PC-3 (cell line): Measurements from ENCODE around the gene TRIP12. TPM values are rescaled to one million over a fixed set of nuclear protein-coding genes. Genes with fewer than 3 reads are reported as not detected.
"Not testable (repeated sequence)": the region's sequence is repeated elsewhere in the genome, so short reads cannot be mapped to it uniquely, and the experiment has no call there.

Experiments used
- ATAC-seq: fragments of 200-7000 bp; cut with Tn5 transposase; 2 replicates; pipeline ENCODE4 v1.9.1; 2020; ENCODE audit warnings: mild to moderate bottlenecking, moderate library complexity
- BruUV-seq: library from RNA; stranded (reverse); fragments of 400-500 nt; replicated peaks from 2 replicates; lab custom pipeline; 2021; lab: Mats Ljungman, UMichigan
- CTCF ChIA-PET: fragments of 300-600 bp; sonication (Branson Sonifier 250); formaldehyde crosslinking; loops from one replicate; lab custom pipeline; 2022; ENCODE audit warnings: antibody characterized with exemption; lab: Charles Lee
- POLR2A ChIA-PET: fragments of 300-600 bp; sonication (Branson Sonifier 250); formaldehyde crosslinking; loops from one replicate; lab custom pipeline; 2022; ENCODE audit warnings: antibody characterized with exemption; ENCODE audit not compliant: unreplicated experiment; lab: Charles Lee
- DNase-seq: peaks from one replicate; pipeline ENCODE4 v3.0.0-alpha.2; 2015
- H2AFZ ChIP-seq: fragments of 300-600 bp; sonication (generic); 2 replicates; pipeline ENCODE4 v1.6.0; 2016; ENCODE audit warnings: antibody characterized with exemption, low read length
- H3F3A ChIP-seq: fragments of 300-600 bp; sonication (generic); one replicate; pipeline ENCODE4 v1.6.0; 2017; ENCODE audit warnings: antibody characterized with exemption, low read length, control low read depth, mild to moderate bottlenecking; ENCODE audit not compliant: unreplicated experiment
- H3K27ac ChIP-seq: fragments of 300-600 bp; sonication (generic); 2 replicates; pipeline ENCODE4 v1.5.1; 2016; ENCODE audit warnings: mild to moderate bottlenecking, low read length
- H3K27me3 ChIP-seq: fragments of 300-600 bp; sonication (generic); 2 replicates; pipeline ENCODE4 v1.6.1; 2016; ENCODE audit warnings: low read length, mixed read lengths
- H3K36me3 ChIP-seq: fragments of 300-600 bp; sonication (generic); 2 replicates; pipeline ENCODE4 v1.6.1; 2016; ENCODE audit warnings: low read depth, mixed run types, low read length, mixed read lengths
- H3K4me1 ChIP-seq: fragments of 300-600 bp; sonication (generic); 2 replicates; pipeline ENCODE4 v1.5.1; 2016; ENCODE audit warnings: low read length; ENCODE audit not compliant: insufficient read depth
- H3K4me2 ChIP-seq: fragments of 300-600 bp; sonication (generic); 2 replicates; pipeline ENCODE4 v1.6.0; 2016; ENCODE audit warnings: low read length
- H3K4me3 ChIP-seq: fragments of 300-600 bp; sonication (generic); 2 replicates; pipeline ENCODE4 v1.5.1; 2016; ENCODE audit warnings: mild to moderate bottlenecking, low read length, mixed read lengths
- H3K79me2 ChIP-seq: fragments of 300-600 bp; sonication (generic); 2 replicates; pipeline ENCODE4 v1.6.1; 2017; ENCODE audit warnings: low read length, mixed read lengths
- H3K9ac ChIP-seq: fragments of 300-600 bp; sonication (generic); 2 replicates; pipeline ENCODE4 v1.6.0; 2016; ENCODE audit warnings: mild to moderate bottlenecking, low read length
- H3K9me2 ChIP-seq: fragments of 300-600 bp; sonication (generic); replicated peaks from 2 replicates; pipeline ENCODE4 v1.6.1; 2016; ENCODE audit warnings: mixed run types, low read length, mixed read lengths
- H3K9me3 ChIP-seq: fragments of 300-600 bp; sonication (generic); 2 replicates; pipeline ENCODE4 v1.6.1; 2016; ENCODE audit warnings: low read length, mixed read lengths
- H4K20me1 ChIP-seq: fragments of 300-600 bp; sonication (generic); 2 replicates; pipeline ENCODE4 v1.6.1; 2016; ENCODE audit warnings: low read length, mixed read lengths
- EZH2 ChIP-seq: fragments of 300-600 bp; sonication (generic); IDR thresholded peaks from one replicate; pipeline ENCODE4 v1.6.1; 2017; ENCODE audit warnings: antibody characterized with exemption, mild to moderate bottlenecking, low read length; ENCODE audit not compliant: unreplicated experiment
- EZH2phosphoT487 ChIP-seq: fragments of 300-600 bp; sonication (generic); IDR thresholded peaks from 2 replicates; pipeline ENCODE4 v1.6.1; 2018; ENCODE audit warnings: mild to moderate bottlenecking, antibody characterized with exemption, low read length, borderline replicate concordance
- intact Hi-C: fragments of 100-400 bp; cut with micrococcal nuclease; formaldehyde crosslinking; loops from 2 replicates; pipeline ENCODE4 v1.9.0; 2023
- total RNA-seq: library from RNA; depleted of rRNA; stranded (reverse); fragments of >200 nt; gene quantifications from 2 replicates; pipeline ENCODE4 v1.2.3, GENCODE V29; 2014
- TF ChIP-seq, protein P1 (sequence below): fragments of 300-600 bp; sonication (generic); conservative IDR thresholded peaks from 2 replicates; pipeline ENCODE4 v1.5.1; 2017; ENCODE audit warnings: antibody characterized with exemption, low read depth, mild to moderate bottlenecking, low read length

The TRIP12 gene
- total RNA-seq, 1 experiment from 2014 or later = 113 TPM

DNA sequence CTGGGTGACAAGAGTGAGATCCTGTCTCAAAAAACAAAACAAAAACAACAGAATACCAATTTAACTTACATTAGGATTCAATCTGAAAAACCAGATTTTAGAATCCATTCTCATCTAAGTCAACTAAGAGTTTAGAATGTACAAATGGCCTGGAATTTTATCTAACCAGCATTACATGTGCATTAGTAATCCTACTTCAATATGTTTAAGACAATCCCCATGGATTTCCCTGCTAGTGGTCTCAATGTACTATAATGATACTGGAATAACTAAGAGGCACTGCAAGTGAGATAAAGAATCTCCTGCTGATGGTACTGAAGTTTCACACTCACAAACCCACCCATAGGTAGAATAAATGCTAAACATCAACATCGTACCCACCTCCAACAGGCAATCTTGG, 153.6 kb downstream of the TRIP12 start:
- intact Hi-C loops = no loop called here
- no peak overlapping the region for H3K9ac ChIP-seq
- DNase-seq (no peak), ATAC-seq (no peak)
- H4K20me1 ChIP-seq = no peaks in the 10 kb centered on the region
- H3K27ac ChIP-seq = no peak overlapping the region
- CTCF ChIA-PET = no interaction called here
- H3K9me2 ChIP-seq = no peaks in the 10 kb centered on the region
- no TSS peak for BruUV-seq
- peaks cover 62% of the 10 kb centered on the region for H3K36me3 ChIP-seq
- H3K27me3 ChIP-seq = no peaks in the 10 kb centered on the region
- H3F3A ChIP-seq = no peaks in the 10 kb centered on the region
- no peak overlapping the region for H2AFZ ChIP-seq
- no peak overlapping the region for H3K4me2 ChIP-seq
- no peaks in the 10 kb centered on the region for H3K9me3 ChIP-seq
- POLR2A ChIA-PET = interaction anchor here (0.7 kb wide), 1 partner anchor 13 kb away, joined by 5 read pairs; no protein-coding TSS in a partner anchor
- no peak for TF ChIP-seq EZH2
- TF ChIP-seq, protein P1, sequence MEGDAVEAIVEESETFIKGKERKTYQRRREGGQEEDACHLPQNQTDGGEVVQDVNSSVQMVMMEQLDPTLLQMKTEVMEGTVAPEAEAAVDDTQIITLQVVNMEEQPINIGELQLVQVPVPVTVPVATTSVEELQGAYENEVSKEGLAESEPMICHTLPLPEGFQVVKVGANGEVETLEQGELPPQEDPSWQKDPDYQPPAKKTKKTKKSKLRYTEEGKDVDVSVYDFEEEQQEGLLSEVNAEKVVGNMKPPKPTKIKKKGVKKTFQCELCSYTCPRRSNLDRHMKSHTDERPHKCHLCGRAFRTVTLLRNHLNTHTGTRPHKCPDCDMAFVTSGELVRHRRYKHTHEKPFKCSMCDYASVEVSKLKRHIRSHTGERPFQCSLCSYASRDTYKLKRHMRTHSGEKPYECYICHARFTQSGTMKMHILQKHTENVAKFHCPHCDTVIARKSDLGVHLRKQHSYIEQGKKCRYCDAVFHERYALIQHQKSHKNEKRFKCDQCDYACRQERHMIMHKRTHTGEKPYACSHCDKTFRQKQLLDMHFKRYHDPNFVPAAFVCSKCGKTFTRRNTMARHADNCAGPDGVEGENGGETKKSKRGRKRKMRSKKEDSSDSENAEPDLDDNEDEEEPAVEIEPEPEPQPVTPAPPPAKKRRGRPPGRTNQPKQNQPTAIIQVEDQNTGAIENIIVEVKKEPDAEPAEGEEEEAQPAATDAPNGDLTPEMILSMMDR = no peak
- no peak for TF ChIP-seq EZH2phosphoT487
- no peaks in the 10 kb centered on the region for H3K79me2 ChIP-seq
- H3K4me1 ChIP-seq = no peaks in the 10 kb centered on the region
- no peak overlapping the region for H3K4me3 ChIP-seq

DNA sequence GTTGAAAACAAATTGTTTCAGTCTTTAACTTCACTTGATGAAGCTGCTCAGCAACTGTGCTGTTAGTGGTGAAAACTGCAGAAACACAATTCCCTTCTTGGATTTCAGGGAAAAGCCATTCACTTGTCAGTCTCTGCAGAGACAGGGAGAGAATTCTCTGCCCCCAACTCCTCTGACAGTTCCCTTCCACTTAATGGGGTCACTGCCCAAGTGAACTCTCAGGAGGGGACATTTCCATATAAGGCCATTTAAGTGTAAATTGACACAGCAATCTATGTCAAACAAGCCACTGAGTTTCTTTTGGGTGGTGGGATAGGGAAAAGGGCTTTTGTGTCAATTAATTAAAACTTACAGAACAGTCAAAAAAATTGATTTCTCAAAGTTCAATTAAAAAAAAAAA, 156.1 kb downstream of the TRIP12 start:
- Histone ChIP-seq H3K79me2 (no peaks in the 10 kb centered on the region), H3K4me1 (no peaks in the 10 kb centered on the region), H3K9me2 (no peaks in the 10 kb centered on the region), H3K9ac (no peak overlapping the region), H3K27me3 (no peaks in the 10 kb centered on the region), H3K4me2 (no peak overlapping the region), H3F3A (no peaks in the 10 kb centered on the region), H3K27ac (no peak overlapping the region), H3K9me3 (no peaks in the 10 kb centered on the region), H3K4me3 (no peak overlapping the region), H4K20me1 (no peaks in the 10 kb centered on the region), H3K36me3 (peaks cover 52% of the 10 kb centered on the region), H2AFZ (no peak overlapping the region)
- CTCF ChIA-PET = no interaction called here
- ATAC-seq (no peak), DNase-seq (no peak)
- TF ChIP-seq EZH2 (no peak), EZH2phosphoT487 (no peak)
- TF ChIP-seq, protein P1 = no peak
- no TSS peak for BruUV-seq
- POLR2A ChIA-PET = no interaction called here
- intact Hi-C loops = no loop called here

DNA sequence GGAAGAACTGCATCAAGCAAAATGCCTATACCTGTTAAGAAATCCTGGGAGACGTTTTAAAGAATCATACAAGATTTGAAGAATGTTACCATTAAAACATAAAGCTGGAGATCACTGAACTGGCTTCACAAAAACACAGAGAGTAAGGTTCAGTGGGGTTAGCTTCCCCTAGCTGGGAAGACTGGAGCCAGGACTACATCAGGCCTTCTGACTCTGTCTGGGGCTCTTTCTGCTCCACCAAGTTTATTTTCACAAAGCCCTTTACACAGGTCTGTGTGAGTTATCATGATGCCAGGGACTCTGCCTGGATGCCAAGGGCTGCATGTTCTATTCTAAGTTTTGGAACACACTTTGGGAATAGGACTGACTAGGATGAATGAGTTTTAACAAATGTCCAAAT, 160.1 kb downstream of the TRIP12 start:
- TF ChIP-seq EZH2phosphoT487 (no peak), EZH2 (no peak)
- TF ChIP-seq, protein P1 = no peak
- ATAC-seq (no peak), DNase-seq (no peak)
- Histone ChIP-seq H3K36me3 (peaks cover 28% of the 10 kb centered on the region), H3K9ac (no peak overlapping the region), H3K9me3 (no peaks in the 10 kb centered on the region), H3K4me2 (no peak overlapping the region), H3K27ac (no peak overlapping the region), H3K4me3 (no peak overlapping the region), H3K27me3 (no peaks in the 10 kb centered on the region), H4K20me1 (no peaks in the 10 kb centered on the region), H3K4me1 (no peaks in the 10 kb centered on the region), H3K9me2 (no peaks in the 10 kb centered on the region), H2AFZ (no peak overlapping the region), H3K79me2 (no peaks in the 10 kb centered on the region), H3F3A (no peaks in the 10 kb centered on the region)
- intact Hi-C loops = no loop called here
- BruUV-seq = no TSS peak
- ChIA-PET CTCF (no interaction called here), POLR2A (no interaction called here)

DNA sequence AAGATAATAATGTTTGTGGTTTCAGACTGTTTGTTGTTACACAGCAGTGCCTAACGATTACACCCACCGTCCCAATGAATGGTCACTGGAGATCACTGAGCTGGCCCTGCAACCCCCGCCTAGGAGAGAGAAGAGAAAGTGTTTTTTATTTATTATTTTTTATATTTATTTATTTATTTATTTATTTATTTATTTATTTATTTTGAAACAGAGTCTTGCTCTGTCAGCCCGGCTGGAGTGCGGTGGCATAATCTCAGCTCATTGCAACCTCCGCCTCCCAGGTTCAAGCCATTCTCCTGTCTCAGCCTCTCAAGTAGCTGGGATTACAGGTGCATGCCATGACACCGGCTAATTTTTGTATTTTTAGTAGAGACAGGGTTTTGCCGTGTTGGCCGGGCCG, 164.3 kb downstream of the TRIP12 start:
- H3K27ac ChIP-seq, BruUV-seq, intact Hi-C loops, H3K79me2 ChIP-seq, H3K4me2 ChIP-seq, H4K20me1 ChIP-seq, H3K9me2 ChIP-seq, H2AFZ ChIP-seq, H3K4me3 ChIP-seq, H3K27me3 ChIP-seq, H3K4me1 ChIP-seq, H3K9me3 ChIP-seq, H3K9ac ChIP-seq, POLR2A ChIA-PET, ATAC-seq, DNase-seq, H3F3A ChIP-seq, H3K36me3 ChIP-seq, CTCF ChIA-PET: not testable (repeated sequence)
